Limb (tissue), 2 donors: ENCODE results near the gene KRT80.
A peak's percentile ranks its signal among the peaks of the same experiment; 100 is the strongest.

Experiments
- DNase-seq, 2 donors: peaks; one replicate each; pipeline ENCODE4 v3.0.0-alpha.2; 2016; ENCODE audit errors: extremely low spot score in 2 of 2

Gene KRT80

DNA sequence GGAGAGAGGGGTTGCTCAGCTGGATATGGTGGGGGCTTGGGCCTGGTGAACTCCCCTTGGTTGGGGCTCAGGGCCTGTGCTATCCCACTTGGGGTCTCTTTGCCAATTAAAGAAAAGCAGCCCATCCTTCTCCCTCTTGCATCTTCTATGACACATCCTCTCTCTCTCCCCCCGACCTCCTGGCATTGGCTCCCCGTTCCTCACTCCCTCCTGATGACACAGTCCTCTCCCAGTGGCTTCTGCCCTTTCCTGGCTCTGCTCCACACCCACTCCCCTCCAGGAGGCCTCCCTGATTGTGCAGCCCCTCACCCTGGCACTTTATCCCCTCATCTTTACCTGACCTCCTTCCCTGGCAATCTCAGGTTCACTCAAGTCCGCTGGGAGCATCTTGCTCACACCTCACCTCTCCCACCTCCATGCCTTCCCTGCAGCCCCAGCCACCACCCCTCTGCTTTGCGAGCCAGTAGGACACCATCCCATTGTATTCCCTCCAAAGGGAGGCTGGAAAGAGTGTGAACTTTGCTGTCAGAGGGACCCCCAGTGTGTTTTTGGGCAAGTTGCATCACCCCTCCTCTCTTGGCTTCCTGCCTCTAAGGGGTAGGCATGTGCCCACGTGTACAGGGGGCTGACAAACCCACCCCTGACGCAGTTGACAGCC, 10.7 kb downstream of the KRT80 start:
- no peak for DNase-seq

DNA sequence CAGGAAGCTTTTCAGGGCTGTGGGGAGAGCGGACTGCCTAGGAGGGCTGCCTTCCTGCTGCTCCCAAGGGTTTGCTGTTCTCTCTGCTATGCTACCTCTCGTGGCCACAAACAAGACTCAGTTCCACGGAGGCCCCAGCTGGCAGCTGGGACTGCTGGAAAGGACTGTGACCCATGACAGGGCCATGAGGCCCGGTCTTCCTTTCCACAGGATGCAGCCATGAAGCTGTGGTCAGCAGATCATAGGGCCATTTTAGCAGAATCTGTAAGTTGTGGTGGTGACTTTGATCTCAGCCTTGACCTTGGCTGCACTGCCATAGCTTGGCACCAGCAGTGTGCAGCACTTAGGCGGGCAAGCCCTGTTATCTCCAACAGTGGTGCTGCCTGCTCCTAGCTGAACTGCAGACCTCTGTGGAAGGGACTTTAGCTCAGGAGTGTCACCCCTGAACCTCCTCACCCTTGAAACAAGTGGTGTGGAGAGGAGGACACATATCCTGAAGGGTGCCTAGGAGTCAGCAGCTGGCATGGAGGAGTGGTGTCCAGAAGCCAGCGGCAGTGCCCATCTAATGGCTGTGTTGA, 12.3 kb downstream of the KRT80 start:
- no peak for DNase-seq

DNA sequence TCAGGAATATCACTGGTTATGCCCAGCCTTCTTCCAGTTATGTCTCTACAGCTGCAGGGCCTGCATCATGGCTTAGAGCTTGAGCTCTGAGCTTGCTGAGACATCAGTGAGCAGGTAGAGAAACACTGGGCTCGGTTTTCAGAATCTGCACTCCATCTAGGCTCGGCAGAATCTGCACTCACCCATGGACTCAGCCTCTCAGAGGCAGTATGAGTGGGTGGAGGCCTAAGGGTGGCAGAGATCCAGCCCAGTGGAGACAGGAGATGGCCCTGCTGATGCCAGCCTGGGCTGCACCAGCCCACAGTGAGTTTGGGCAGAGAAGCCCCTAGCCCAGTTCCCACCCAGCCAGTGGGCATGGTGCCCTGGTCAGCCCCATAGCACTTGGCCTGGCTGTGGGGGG, 12.8 kb downstream of the KRT80 start:
- DNase-seq, result no peak

DNA sequence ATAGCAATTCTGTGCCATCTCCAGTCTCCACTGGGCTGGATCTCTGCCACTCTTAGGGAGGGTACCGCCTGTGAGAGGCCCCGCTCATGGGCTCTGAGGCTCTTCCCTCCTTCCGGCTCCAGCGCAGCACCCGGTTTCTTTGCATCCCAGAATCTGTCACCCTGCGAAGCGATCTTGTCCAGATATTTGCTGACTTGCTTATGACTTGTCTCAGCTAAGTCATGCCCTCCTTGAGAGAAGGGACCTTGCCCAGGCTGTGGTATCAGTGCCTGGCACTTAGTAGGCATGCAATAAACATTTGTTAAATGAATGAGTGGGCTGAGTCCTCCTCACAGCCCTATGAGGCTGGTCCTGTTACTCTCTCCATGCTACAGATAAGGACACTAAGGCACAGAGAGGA, 13.4 kb downstream of the KRT80 start:
- no peak for DNase-seq

DNA sequence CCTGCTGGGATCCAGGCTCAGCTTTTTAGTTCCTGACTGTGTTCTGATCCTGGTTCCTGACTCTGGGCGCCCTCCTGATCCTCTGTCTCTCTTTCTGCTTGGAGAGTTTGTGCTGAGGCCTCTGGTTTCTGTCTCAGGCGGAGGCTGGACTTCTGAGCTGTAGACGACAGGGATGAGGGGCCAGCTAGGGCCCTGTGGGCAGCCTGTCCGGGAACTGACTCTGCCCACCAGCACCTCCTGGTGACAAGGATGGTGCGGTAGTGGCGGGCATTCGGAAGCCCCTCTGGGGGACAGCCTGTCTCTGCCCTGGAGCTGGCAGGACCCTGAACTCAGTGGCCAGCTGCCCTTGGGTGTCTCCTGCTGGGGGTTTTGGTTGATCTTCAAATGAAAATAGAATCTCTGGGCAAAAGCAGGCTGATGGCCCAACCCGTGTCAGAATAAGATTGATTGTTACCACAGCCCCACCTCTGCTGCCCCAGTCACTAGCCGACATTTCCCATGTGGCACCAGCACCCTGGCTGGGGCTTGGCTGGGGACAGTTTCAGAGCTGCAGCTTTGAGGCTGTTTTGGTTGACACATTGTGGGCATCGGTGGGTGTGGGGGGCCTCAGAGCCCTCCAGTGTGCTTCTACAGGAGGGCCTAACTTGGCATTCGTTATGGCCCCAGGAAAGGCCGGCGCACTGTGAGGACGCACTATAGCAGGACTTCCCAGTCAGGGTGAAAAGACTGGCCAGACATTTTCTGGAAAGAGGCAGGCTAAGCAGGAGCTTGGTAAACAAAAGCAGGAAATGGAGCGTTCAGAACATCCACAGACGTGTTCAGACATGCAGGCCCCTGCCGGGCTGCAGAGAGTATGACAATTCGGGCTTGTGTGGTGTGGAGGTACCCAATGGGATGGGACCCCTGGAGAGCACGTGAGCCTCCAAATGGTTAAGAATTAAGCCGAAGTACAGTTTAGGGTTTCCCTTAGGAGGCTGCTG, 16.2 kb downstream of the KRT80 start:
- DNase-seq, result no peak

DNA sequence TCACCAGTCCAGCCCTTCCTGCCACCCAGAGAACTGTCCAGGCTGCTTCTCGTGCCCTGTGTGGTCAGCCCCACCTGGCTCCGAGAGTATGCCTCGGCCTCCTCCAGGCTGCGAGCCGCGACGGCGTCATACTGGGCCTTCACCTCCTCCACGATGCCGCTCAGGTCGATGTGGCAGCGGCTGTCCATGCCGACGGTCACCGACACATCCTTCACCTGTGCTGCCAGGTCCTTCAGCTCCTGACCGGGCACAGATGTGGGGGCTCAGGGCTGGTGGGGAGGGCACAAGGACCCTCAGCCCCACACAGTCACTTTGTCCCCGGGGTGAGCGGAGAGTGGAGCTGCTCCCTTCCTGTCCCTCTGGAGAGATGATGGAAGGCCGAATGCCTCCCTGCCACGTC, 18.3 kb downstream of the KRT80 start:
- no peak for DNase-seq

DNA sequence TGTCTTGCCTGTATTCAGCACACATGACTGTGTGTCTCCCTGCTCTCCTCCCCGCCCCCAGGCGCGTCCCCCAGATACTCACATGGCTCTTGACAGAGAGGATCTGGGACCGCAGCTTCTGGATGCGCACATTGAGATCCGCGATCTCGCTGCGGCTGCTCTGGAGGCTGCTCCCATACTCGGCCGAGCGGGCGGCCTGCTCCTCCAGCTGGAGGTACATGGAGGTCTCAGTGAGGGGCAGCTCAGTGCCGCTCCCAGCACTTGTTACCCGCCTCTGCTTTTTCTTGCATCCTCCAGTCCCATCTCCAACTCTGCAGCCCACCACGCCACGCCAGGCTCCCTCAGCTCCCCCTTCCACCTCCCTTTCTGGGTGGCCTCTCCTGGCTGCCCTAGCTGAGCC, 18.9 kb downstream of the KRT80 start:
- DNase-seq, result no peak

DNA sequence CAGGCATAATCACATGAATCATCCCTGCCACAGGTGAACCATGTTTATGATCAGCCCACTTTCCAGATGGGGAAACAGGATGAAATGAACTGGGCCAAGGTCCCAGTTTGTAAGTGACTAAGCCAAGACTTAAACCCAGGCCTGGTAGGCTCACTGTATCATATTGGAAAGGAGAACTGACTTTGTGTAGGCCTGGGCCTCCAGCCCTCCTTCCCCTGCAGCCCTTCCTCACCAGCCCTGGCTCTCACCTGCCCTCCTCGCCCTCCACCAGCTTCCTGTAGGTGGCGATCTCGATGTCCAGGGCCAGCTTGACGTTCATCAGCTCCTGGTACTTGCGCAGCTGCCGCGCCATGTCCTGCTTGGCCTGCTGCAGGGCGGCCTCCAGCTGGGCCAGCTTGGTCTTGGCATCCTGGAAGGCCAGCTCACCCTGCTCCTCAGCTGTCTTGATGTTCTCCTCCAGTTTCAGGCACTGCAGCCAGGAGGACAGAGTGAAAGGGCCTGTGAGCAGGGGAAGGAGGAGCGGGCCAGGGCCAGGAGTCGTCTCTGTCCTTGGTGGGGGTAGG, 19.8 kb downstream of the KRT80 start:
- DNase-seq, result no peak

DNA sequence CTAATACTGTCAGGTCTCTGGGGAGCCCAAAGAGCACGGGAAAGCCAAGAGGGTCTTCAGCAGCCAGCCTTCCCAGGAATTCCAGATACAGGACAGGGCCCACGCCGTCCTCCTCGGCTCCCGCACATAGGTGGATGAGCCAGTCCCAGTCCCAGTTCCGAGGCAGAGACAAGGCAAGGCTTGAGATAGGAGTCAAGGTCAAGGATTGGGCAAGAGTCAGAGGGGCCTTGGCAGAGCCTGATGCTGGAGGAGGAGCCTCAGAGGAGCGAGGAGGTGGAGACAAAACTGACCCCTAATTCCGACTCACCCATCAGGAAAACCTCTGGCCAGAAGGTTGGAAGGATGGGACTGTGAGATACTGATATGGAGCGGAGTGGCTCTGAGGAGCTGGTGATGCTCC, 21.0 kb downstream of the KRT80 start:
- DNase-seq, result no peak

DNA sequence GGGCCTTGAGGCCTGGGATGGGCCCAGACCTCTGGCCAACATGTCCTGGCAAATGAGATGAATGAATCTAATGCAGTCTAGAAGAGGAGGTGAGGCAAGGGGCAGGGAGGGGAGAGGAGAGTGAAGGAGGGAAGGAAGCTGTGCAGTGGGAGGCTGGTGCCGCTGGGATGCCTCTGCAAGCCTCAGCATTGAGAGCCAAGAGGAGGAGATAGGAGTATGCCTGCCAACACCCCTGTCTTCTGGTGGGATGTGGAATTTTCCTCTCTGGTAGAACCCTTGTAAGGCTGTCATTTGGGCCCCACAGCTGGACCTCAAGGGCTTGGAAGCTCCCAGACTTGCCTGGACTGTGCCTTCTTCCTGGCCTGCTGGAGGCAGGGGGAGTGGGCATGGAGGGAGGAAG, 21.9 kb downstream of the KRT80 start:
- no peak for DNase-seq

DNA sequence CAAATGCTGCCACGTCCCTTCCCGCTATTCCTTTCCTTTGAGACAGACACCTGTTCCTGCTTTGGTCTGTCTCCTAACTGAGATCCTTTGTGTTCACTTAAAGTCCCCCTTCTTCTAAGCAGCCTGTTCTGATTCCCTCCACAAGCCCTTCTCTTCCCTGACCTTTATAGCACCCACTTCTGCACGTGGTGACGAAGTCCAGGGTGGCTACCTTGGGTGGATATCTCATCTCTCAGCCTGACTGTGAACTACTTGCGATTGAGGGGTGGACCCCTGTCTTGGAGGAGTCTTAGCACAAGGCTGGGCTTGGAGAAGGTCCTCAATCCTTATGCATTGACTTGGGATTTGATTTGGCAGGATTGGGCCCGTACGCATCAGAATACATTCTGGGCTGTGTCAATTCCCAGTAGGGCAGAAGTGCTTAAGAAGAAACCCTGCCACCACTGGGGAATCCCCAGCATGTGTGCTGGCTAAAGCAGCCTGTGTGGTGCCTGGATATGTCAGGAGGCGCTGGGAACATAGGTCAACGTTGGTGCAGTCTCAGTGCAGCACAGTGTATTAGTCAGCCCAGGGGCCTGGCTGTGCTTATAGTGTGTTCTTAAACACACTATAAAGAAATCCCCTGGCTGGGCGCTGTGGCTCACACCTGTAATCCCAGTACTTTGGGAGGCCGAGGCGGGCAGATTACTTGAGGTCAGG, 23.6 kb downstream of the KRT80 start:
- no peak for DNase-seq

DNA sequence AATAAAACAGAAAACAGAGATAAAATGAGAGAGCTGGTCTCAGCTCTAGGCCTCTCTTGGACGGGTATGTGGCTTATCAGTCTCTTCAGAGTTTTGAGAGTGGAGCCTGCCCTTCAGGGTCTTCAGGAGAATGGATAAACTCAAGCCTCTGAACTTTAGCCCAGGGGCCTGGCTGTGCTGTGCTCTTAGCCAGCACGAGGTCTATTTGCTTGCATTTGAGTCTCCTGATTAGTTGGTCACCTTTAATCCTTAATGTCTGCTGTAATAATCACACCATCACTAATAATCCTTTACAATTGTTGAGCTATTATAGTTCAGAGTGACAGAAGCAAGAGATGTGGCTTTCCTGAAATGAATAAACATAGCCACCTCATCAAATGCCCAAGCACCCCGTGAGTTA, 24.3 kb downstream of the KRT80 start:
- no peak for DNase-seq

DNA sequence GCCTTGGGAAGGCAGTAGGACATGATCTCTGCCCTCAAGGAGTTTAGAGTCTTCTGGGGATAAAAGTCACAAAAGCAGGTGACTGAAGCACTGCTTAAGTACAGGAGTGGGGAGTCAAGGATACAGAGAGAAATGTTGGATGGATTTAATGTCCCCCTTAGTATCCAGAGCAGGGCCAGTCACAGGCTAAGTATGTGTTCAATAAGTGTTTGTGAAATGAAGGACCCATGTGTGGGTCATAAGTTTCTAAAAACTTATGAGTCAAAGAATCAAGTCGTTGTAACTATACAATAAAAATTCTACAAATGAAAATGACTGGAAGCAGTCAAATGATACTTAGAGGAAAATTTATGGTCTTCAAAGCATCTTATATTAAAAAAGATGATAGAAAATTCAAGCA, 25.1 kb downstream of the KRT80 start:
- no peak for DNase-seq

DNA sequence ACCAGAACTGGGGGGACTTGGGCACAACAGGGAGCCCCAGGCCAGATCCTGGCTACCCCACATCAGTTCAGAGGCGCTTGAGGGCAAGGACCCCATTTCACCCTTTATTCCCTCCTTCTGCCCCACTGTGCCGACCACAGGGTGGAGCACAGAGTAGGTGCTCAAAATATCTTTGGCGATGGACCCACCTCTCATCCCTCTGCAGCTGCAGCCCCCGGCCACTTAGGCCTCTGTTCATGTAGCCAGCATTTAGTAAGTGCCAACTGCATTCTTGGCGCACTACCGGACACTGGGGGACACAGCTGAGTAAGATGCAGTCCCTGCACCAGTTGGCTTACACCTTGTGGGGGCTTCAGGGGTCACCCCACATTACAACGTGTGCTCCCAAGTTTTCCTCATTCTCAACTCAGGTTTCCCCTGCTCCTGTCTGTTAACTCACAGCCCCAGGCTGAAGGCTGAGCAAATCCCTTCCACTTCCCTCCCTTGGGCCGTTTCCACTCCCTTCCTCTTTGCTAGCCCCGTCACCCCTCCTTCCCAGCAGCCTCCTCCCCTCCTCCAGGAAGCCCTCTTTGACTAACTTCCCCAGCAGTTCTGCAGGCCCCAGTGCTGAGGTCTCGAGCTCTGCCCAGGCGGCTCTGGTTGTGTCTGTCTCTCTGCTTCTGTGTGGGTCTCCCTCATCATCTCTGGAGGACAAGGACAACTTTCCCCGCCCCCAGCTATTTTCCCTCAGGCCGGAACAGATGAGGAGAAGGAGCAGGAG, 26.5 kb downstream of the KRT80 start:
- no peak for DNase-seq

DNA sequence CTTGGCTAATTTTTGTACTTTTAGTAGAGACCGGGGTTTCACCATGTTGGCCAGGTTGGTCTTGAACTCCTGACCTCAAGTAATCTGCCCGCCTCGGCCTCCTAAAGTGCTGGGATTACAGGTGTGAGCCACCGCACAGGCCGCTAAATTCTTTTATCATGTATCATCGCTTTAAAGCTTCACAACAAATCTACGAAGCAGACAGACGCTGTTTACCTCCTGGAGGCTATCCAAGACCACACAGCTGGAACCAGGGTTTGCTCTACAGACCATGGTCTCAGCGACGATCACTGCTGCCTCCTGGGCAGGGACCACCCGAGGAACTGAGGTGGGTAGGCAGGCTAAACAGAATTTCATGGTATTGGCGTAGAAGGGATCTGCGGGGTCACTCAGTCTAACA, 27.2 kb downstream of the KRT80 start:
- DNase-seq, result no peak

DNA sequence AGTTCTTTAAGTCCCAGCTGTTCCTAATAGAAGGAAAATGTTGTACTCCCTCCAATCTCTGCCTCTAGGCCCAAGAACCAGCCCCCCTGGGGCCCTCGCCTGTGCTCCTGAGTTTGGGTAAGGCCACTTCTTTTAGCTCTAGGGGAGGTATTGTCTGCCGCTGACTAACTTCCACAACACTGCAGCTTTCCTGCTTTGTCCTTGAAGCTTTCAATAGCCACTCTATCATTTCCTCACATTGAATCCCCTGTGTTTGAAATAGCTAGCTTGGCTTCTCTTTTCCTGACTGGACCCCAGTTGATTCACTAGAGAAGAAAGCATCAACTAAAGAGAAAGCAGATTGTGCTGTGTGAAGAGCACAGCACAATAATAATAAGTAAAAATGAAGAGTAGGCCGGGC, 28.8 kb downstream of the KRT80 start:
- DNase-seq, result no peak

DNA sequence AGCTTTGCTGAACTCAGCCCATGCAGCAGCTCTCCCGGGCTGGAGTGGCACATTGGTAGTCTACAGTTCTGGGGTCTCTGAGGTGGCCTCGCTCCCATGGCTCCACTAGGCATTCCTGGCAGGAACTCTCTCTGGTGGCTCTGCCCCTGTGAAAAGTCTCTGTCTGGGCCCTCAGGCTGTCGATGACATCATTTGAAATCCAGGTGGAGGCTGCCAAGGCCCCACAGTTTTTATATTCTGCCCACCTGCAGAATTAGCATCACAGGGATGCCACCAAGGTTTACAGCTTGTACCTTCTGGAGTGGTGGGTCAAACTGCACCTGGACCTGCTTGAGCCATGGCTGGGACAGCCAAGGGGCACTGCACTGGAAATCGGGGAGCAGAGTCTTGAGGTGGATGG, 31.6 kb downstream of the KRT80 start:
- no peak for DNase-seq

DNA sequence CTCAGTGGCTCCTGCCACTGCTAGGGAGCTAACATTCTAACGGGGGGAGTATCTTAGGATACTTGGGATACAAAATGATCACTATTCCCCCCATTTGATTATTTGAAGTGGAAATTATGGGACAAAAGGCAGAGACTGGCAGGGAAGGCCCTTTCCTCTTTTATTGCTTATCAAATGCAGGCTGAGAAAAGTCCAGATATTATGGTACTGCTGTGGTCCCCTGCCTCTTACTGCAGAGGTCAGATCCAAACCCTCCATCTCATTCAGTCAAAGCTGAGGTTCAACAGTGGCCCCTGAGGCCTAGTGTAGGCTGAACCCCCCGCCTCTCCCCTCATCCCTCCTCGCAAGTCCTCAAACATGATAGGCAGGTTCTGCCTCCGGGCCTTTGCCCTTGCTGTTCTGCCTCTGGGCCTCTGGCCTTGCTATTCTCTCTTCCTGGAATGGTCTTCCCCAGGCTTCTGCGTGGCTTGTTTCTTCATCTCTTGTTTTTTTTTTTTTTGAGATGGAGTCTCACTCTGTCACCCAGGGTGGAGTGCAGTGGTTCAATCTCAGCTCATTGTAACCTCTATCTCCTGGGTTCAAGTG, 34.2 kb downstream of the KRT80 start:
- no peak for DNase-seq

DNA sequence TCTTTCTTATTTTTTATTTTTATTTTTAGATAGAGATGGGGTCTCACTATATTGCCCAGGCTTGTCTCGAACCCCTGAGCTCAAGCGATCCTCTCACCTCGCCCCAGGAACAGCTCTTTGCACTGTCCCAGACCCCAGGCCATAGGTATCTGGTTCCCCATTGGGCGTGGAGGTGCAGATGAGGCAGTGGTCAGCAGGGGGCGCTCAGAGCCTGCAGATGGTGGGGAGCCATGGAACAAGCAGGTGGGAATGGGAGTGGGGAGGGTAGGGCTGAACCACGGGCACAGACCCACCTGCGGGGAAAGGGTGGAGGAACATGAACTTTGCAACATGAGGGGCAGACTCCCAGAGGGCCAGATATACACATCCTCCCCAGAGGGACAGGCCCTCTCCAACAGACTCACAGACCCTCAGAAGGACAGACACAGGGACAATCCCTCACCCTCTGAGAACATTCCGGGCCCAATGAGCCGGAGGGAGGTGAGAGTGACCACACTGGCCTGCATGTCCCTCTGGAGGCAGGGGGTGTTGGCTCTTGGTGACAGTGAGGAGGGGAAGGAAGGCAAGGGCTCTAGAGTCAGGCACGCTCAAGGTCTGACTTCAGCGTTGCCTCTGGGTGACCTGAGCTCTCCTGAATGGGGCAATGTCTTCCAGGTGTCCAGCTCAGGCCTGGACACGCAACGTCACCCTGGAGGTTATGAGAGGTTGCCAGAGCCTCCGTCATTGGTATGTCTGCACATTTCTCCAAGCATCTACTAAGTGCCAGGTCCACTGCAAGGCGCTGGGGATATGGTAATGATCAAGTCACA, 34.9 kb downstream of the KRT80 start:
- peak; percentile 71 to 91 for DNase-seq

DNA sequence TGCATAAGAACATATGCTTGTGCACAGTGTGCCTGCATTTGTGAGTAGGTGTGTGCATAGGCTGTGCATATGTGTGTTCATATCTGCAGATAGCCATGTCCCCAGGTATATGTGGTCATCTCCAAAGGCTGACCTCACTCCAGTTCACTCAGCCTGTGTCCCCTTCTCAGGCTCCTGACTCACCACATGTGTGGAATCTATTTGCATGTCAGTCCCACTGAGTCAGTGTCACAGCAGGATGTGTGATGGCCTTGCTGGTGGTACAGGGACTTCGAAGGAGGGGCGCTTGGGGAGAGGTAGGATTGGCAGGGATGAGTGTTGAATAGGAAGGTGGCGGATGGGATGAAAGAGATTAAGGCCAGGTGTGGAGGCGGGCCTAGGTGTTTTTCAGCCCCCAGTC, 35.5 kb downstream of the KRT80 start:
- no peak for DNase-seq
